ENCODE results near the gene FHL2. TPM values are rescaled to one million over a fixed set of nuclear protein-coding genes. Genes with fewer than 3 reads are reported as not detected.

FHL2 gene
- total RNA-seq, 4 donors from 2014 or later = 27.4 to 100 (median 62.7) TPM

- DNase-seq = peak; percentile 62 to 72
- Histone ChIP-seq H3K9me3 (no peaks in the 10 kb centered on the region), H3K27ac (peak overlapping the region; percentile 80 to 81), H3K36me3 (no peaks in the 10 kb centered on the region), H3K4me1 (peaks cover 0 to 7% of the 10 kb centered on the region in 2 donors), H3K27me3 (no peaks in the 10 kb centered on the region), H3K4me3 (no peak overlapping the region)
- intact Hi-C loops (cut with DNase I; ENCODE audit: low total_unique reads) = no loop called here
- no peak for TF ChIP-seq POLR2A (IDR thresholded peaks at IDR 0.05)
- no peak for TF ChIP-seq CTCF (IDR thresholded peaks at IDR 0.05)
Observed at GRCh38 chr2:105375001-105375561, 23.8 kb downstream of the FHL2 start.

- intact Hi-C loops (cut with DNase I; ENCODE audit: low total_unique reads) = no loop called here
- DNase-seq = no peak
- peaks cover 0 to 3% of the 10 kb centered on the region in 2 donors for H3K4me1 ChIP-seq
- H3K36me3 ChIP-seq = no peaks in the 10 kb centered on the region
- TF ChIP-seq CTCF (IDR thresholded peaks at IDR 0.05) = no peak
- TF ChIP-seq POLR2A (IDR thresholded peaks at IDR 0.05) = no peak
- H3K27me3 ChIP-seq = no peaks in the 10 kb centered on the region
- no peak overlapping the region for H3K4me3 ChIP-seq
- no peaks in the 10 kb centered on the region for H3K9me3 ChIP-seq
- H3K27ac ChIP-seq = peak overlapping the region; percentile 80 to 81
Observed at GRCh38 chr2:105373895-105374401, 24.9 kb downstream of the FHL2 start.

- Histone ChIP-seq H3K9me3 (no peaks in the 10 kb centered on the region), H3K4me1 (peaks cover 0 to 3% of the 10 kb centered on the region in 2 donors), H3K27me3 (no peaks in the 10 kb centered on the region), H3K4me3 (no peak overlapping the region), H3K36me3 (no peaks in the 10 kb centered on the region), H3K27ac (peak overlapping the region; percentile 80 to 81)
- TF ChIP-seq POLR2A (IDR thresholded peaks at IDR 0.05) = no peak
- TF ChIP-seq CTCF (IDR thresholded peaks at IDR 0.05) = no peak
- intact Hi-C loops (cut with DNase I; ENCODE audit: low total_unique reads) = no loop called here
- peak; percentile 52 to 53 for DNase-seq
Observed at GRCh38 chr2:105373344-105373781, 25.5 kb downstream of the FHL2 start.

GRCh38 chr2:105371810-105372209 lies 27.0 kb downstream of the FHL2 start:
- intact Hi-C loops (cut with DNase I; ENCODE audit: low total_unique reads) = no loop called here
- no peak overlapping the region for H3K4me3 ChIP-seq
- no peaks in the 10 kb centered on the region for H3K27me3 ChIP-seq
- TF ChIP-seq POLR2A (IDR thresholded peaks at IDR 0.05) (no peak), CTCF (IDR thresholded peaks at IDR 0.05) (no peak)
- no peaks in the 10 kb centered on the region for H3K9me3 ChIP-seq
- H3K36me3 ChIP-seq = no peaks in the 10 kb centered on the region
- H3K27ac ChIP-seq = no peak overlapping the region
- H3K4me1 ChIP-seq = peaks cover 0 to 3% of the 10 kb centered on the region in 2 donors
- DNase-seq = no peak

GRCh38 chr2:105371156-105371555 lies 27.7 kb downstream of the FHL2 start:
- intact Hi-C loops (cut with DNase I; ENCODE audit: low total_unique reads) = no loop called here
- H3K27ac ChIP-seq = no peak overlapping the region
- no peaks in the 10 kb centered on the region for H3K36me3 ChIP-seq
- TF ChIP-seq CTCF (IDR thresholded peaks at IDR 0.05) (no peak), POLR2A (IDR thresholded peaks at IDR 0.05) (no peak)
- no peaks in the 10 kb centered on the region for H3K27me3 ChIP-seq
- DNase-seq = no peak
- no peak overlapping the region for H3K4me3 ChIP-seq
- peaks cover 0 to 3% of the 10 kb centered on the region in 2 donors for H3K4me1 ChIP-seq
- H3K9me3 ChIP-seq = no peaks in the 10 kb centered on the region
